GM12891 (cell line): ENCODE data around the gene LRRC38.

ENCODE experiments used
- PAX5 ChIP-seq: IDR thresholded peaks from 2 replicates; pipeline ENCODE4 v1.6.1; 2011; ENCODE audit warnings: low read length, moderate library complexity, mild to moderate bottlenecking; ENCODE audit not compliant: insufficient read depth, severe bottlenecking
- POLR2A ChIP-seq: IDR thresholded peaks from 2 replicates; pipeline ENCODE4 v1.6.1; 2011; ENCODE audit warnings: low read depth, low read length, control low read depth
- POLR2AphosphoS5 ChIP-seq: IDR thresholded peaks from 2 replicates; pipeline ENCODE4 v1.6.1; 2011; ENCODE audit warnings: low read depth, low read length, control low read depth
- POU2F2 ChIP-seq: IDR thresholded peaks from 2 replicates; pipeline ENCODE4 v1.6.1; 2011; ENCODE audit warnings: low read depth, mild to moderate bottlenecking, control low read depth, low read length, moderate library complexity
- SPI1 ChIP-seq: IDR thresholded peaks from 2 replicates; pipeline ENCODE4 v1.6.1; 2011; ENCODE audit warnings: low read depth, low read length, control low read depth
- TAF1 ChIP-seq: IDR thresholded peaks from 2 replicates; pipeline ENCODE4 v1.6.1; 2011; ENCODE audit warnings: low read depth, low read length, control low read depth

GRCh38 chr1:13478692-13479091 lies 35.1 kb downstream of the LRRC38 start:
- TF ChIP-seq POLR2A (no peak), POLR2AphosphoS5 (no peak), SPI1 (no peak), TAF1 (no peak), POU2F2 (no peak), PAX5 (no peak)
